ENCODE results near the gene UBE2Z. TPM values are rescaled to one million over a fixed set of nuclear protein-coding genes. Genes with fewer than 3 reads are reported as not detected.

UBE2Z gene
- total and polyA plus RNA-seq, 2 donors (not counting 1 experiment from before 2014, with no cell fraction given), result 56.2 to 121 TPM

DNA sequence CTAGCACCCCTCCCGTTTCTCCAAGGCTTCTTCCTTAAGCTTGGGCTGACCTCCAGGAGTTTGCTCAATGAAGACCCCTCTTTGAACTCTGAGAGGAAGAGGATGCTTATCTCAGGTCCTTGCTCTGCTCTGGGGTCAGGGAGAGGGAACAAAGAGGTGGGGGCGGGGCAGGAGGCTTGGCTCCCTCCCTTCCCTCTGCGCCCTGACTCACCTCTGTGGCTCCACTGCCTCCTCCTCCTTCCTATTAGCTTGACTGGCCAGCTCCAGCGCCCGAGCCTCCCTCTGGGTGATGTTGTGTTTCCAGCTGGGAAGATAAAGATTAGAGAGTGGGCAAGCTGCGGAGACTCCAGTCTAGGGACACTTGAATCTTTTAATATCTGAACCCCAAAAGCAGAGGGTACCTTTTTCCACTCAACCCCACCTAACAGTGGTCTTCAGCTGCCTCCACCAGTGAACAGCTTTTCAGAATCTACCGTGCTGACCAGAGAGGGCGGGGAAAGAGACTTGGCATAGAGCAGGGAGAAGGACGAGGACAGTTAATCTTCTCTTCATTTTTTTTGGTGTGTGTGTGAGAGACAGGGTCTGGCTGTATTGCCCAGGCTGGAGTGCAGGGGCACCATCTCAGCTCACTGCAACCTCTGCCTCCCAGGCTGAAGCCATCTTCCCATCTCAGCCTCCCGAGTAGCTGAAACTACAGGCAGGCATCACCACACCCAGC lies 53.5 kb downstream of the UBE2Z start:
- Histone ChIP-seq H4K20me1 (ENCODE audit: control insufficient read depth, insufficient read depth, low read length, poor library complexity, severe bottlenecking) (no peaks in the 10 kb centered on the region), H3K27ac (ENCODE audit: low read length in 2 of 2) (no peak overlapping the region), H3K4me2 (replicated peaks; ENCODE audit: low read depth, low read length, poor library complexity, severe bottlenecking) (no peak overlapping the region), H3K27me3 (replicated peaks in 1 of 4; ENCODE audit: control extremely low read depth in 1 of 4, control insufficient read depth in 3 of 4, insufficient read depth in 4 of 4, low read length in 3 of 4) (peaks cover 0 to 29% (median 9%) of the 10 kb centered on the region in 4 experiments), H3K9ac (ENCODE audit: low read length) (no peak overlapping the region), H2AFZ (ENCODE audit: insufficient read depth, low read depth, low read length, poor library complexity, severe bottlenecking) (no peak overlapping the region), H3K9me3 (ENCODE audit: control extremely low read depth in 1 of 3, control insufficient read depth in 2 of 3, insufficient read depth in 1 of 3, low read length in 2 of 3) (no peaks in the 10 kb centered on the region), H3K4me1 (ENCODE audit: control insufficient read depth in 2 of 2, insufficient read depth in 2 of 2, low read length in 2 of 2) (no peaks in the 10 kb centered on the region), H3K36me3 (replicated peaks in 1 of 2; ENCODE audit: control extremely low read depth in 1 of 2, control insufficient read depth in 1 of 2, extremely low read depth in 1 of 2, insufficient read depth in 2 of 2, low read length in 1 of 2) (no peaks in the 10 kb centered on the region), H3K79me2 (ENCODE audit: control insufficient read depth, insufficient read depth, low read length) (no peaks in the 10 kb centered on the region), H3K4me3 (ENCODE audit: control extremely low read depth in 1 of 5, extremely low read depth in 1 of 5, insufficient read depth in 1 of 5, low read depth in 2 of 5, low read length in 4 of 5) (no peak overlapping the region)
- WGBS (ENCODE audit: insufficient coverage), result 89% methylated on average over 1 of the region's 10 CpGs
- TF ChIP-seq, protein P1, sequence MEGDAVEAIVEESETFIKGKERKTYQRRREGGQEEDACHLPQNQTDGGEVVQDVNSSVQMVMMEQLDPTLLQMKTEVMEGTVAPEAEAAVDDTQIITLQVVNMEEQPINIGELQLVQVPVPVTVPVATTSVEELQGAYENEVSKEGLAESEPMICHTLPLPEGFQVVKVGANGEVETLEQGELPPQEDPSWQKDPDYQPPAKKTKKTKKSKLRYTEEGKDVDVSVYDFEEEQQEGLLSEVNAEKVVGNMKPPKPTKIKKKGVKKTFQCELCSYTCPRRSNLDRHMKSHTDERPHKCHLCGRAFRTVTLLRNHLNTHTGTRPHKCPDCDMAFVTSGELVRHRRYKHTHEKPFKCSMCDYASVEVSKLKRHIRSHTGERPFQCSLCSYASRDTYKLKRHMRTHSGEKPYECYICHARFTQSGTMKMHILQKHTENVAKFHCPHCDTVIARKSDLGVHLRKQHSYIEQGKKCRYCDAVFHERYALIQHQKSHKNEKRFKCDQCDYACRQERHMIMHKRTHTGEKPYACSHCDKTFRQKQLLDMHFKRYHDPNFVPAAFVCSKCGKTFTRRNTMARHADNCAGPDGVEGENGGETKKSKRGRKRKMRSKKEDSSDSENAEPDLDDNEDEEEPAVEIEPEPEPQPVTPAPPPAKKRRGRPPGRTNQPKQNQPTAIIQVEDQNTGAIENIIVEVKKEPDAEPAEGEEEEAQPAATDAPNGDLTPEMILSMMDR (IDR thresholded peaks at IDR 0.05), result no peak
- no peak for TF ChIP-seq EZH2 (IDR thresholded peaks at IDR 0.05; ENCODE audit: borderline replicate concordance, insufficient read depth, low read depth, low read length, poor library complexity, severe bottlenecking)
- no peak for ATAC-seq (ENCODE audit: low read depth)
- intact Hi-C loops (cut with micrococcal nuclease), result no loop called here
- Mint-ChIP-seq H3K4me3 (no peak overlapping the region), H3K27me3 (peaks cover 33% of the 10 kb centered on the region), H3K27ac (no peak overlapping the region), H3K9me3 (ENCODE audit: insufficient read depth) (no peaks in the 10 kb centered on the region), H3K4me1 (no peaks in the 10 kb centered on the region)
- ChIA-PET POLR2A (no interaction called here), CTCF (no interaction called here)
- no peak for DNase-seq

DNA sequence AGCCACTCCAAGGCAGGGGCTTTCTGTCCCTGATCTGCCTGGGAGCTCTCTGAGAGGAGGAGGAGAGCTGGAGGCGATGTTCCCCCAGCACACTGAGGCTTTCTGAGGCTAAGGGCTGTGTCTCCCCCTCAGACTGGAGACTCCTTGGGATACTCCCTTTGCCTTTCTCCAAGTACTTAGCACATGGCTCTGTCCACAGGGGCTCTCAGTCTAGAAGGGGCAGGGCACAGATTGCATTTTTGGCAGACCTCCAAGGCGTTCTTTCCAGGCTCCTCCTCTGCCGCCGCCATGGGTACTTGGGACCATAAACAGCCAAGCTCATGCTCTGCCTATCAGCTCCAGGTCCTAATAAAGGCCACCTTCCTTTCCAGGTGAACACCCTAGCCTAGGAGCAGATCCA lies 62.0 kb downstream of the UBE2Z start:
- intact Hi-C loops (cut with micrococcal nuclease), result no loop called here
- TF ChIP-seq, protein P1 (IDR thresholded peaks at IDR 0.05), result no peak
- TF ChIP-seq EZH2 (IDR thresholded peaks at IDR 0.05; ENCODE audit: borderline replicate concordance, insufficient read depth, low read depth, low read length, poor library complexity, severe bottlenecking), result no peak
- 71% methylated on average over 4 of the region's 4 CpGs for WGBS (ENCODE audit: insufficient coverage)
- no peak overlapping the region for H3K4me2 ChIP-seq (replicated peaks; ENCODE audit: low read depth, low read length, poor library complexity, severe bottlenecking)
- H4K20me1 ChIP-seq (ENCODE audit: control insufficient read depth, insufficient read depth, low read length, poor library complexity, severe bottlenecking), result no peaks in the 10 kb centered on the region
- no peak overlapping the region for H3K4me3 ChIP-seq (ENCODE audit: control extremely low read depth in 1 of 5, extremely low read depth in 1 of 5, insufficient read depth in 1 of 5, low read depth in 2 of 5, low read length in 4 of 5)
- POLR2A ChIA-PET, result no interaction called here
- no peaks in the 10 kb centered on the region for H3K4me1 Mint-ChIP-seq
- no peak for ATAC-seq (ENCODE audit: low read depth)
- H3K9ac ChIP-seq (ENCODE audit: low read length), result no peak overlapping the region
- H3K27me3 ChIP-seq (replicated peaks in 1 of 4; ENCODE audit: control extremely low read depth in 1 of 4, control insufficient read depth in 3 of 4, insufficient read depth in 4 of 4, low read length in 3 of 4), result peaks cover 0 to 8% (median 1%) of the 10 kb centered on the region in 4 experiments
- CTCF ChIA-PET, result no interaction called here
- H3K9me3 Mint-ChIP-seq (ENCODE audit: insufficient read depth), result no peaks in the 10 kb centered on the region
- no peaks in the 10 kb centered on the region for H3K9me3 ChIP-seq (ENCODE audit: control extremely low read depth in 1 of 3, control insufficient read depth in 2 of 3, insufficient read depth in 1 of 3, low read length in 2 of 3)
- H3K4me1 ChIP-seq (ENCODE audit: control insufficient read depth in 2 of 2, insufficient read depth in 2 of 2, low read length in 2 of 2), result no peaks in the 10 kb centered on the region
- no peak overlapping the region for H2AFZ ChIP-seq (ENCODE audit: insufficient read depth, low read depth, low read length, poor library complexity, severe bottlenecking)
- H3K79me2 ChIP-seq (ENCODE audit: control insufficient read depth, insufficient read depth, low read length), result no peaks in the 10 kb centered on the region
- no peak overlapping the region for H3K27ac Mint-ChIP-seq
- H3K4me3 Mint-ChIP-seq, result no peak overlapping the region
- no peaks in the 10 kb centered on the region for H3K36me3 ChIP-seq (replicated peaks in 1 of 2; ENCODE audit: control extremely low read depth in 1 of 2, control insufficient read depth in 1 of 2, extremely low read depth in 1 of 2, insufficient read depth in 2 of 2, low read length in 1 of 2)
- H3K27me3 Mint-ChIP-seq, result peaks cover 47% of the 10 kb centered on the region
- H3K27ac ChIP-seq (ENCODE audit: low read length in 2 of 2), result no peak overlapping the region
- DNase-seq, result no peak

Data from B cell (primary cell).